ENCODE results near the gene PGLYRP2.

Gene PGLYRP2

GRCh38 chr19:15429825-15430467, 49.4 kb downstream of the PGLYRP2 start:
- H3K27ac ChIP-seq, result peak overlapping the region in 1 of 21 experiments; percentile 98
- H3K4me3 ChIP-seq, result no peak overlapping the region

GRCh38 chr19:15428956-15429824, 50.1 kb downstream of the PGLYRP2 start:
- H3K4me3 ChIP-seq, result no peak overlapping the region
- H3K27ac ChIP-seq, result peak overlapping the region in 1 of 21 experiments; percentile 30

- Histone ChIP-seq H3K4me3 (no peak overlapping the region), H3K27ac (no peak overlapping the region)
Measured at GRCh38 chr19:15427991-15428471, 51.3 kb downstream of the PGLYRP2 start.

GRCh38 chr19:15427350-15427700, 52.0 kb downstream of the PGLYRP2 start:
- H3K27ac ChIP-seq, result no peak overlapping the region
- H3K4me3 ChIP-seq, result no peak overlapping the region

- Histone ChIP-seq H3K27ac (no peak overlapping the region), H3K4me3 (no peak overlapping the region)
Measured at GRCh38 chr19:15426485-15427349, 52.6 kb downstream of the PGLYRP2 start.

- no peak overlapping the region for H3K27ac ChIP-seq
- no peak overlapping the region for H3K4me3 ChIP-seq
Measured at GRCh38 chr19:15425321-15425950, 53.9 kb downstream of the PGLYRP2 start.

- no peak overlapping the region for H3K4me3 ChIP-seq
Measured at GRCh38 chr19:15424692-15425272, 54.5 kb downstream of the PGLYRP2 start.

GRCh38 chr19:15424121-15424520, 55.2 kb downstream of the PGLYRP2 start:
- Histone ChIP-seq H3K27ac (no peak overlapping the region), H3K4me3 (no peak overlapping the region)

More at GRCh38 chr19:15424692-15425272, 54.5 kb downstream of the PGLYRP2 start:
- no peak overlapping the region for H3K27ac ChIP-seq

GRCh38 chr19:15423130-15423529, 56.2 kb downstream of the PGLYRP2 start:
- Histone ChIP-seq H3K4me3 (no peak overlapping the region), H3K27ac (no peak overlapping the region)

- H3K27ac ChIP-seq, result no peak overlapping the region
- no peak overlapping the region for H3K4me3 ChIP-seq
Measured at GRCh38 chr19:15422296-15423075, 56.8 kb downstream of the PGLYRP2 start.

GRCh38 chr19:15421721-15422260, 57.5 kb downstream of the PGLYRP2 start:
- no peak overlapping the region for H3K4me3 ChIP-seq
- no peak overlapping the region for H3K27ac ChIP-seq

GRCh38 chr19:15421136-15421695, 58.1 kb downstream of the PGLYRP2 start:
- H3K4me3 ChIP-seq, result no peak overlapping the region
- no peak overlapping the region for H3K27ac ChIP-seq

GRCh38 chr19:15419413-15420025, 59.8 kb downstream of the PGLYRP2 start:
- Histone ChIP-seq H3K4me3 (peak overlapping the region; percentile 13 to 93 (median 80)), H3K27ac (peak overlapping the region in 13 of 21 experiments; percentile 9 to 95 (median 57))

Data from skin epidermis (tissue), 12 donors.